NCI-H1092 (cell line): ENCODE data around the gene GALNT9.
"Not testable (repeated sequence)": the region's sequence is repeated elsewhere in the genome, so short reads cannot be mapped to it uniquely, and the experiment has no call there.

ENCODE experiments used
- DNase-seq: peaks from one replicate; lab custom pipeline; 2025; lab: John Stamatoyannopoulos, UW

The GALNT9 gene

DNA sequence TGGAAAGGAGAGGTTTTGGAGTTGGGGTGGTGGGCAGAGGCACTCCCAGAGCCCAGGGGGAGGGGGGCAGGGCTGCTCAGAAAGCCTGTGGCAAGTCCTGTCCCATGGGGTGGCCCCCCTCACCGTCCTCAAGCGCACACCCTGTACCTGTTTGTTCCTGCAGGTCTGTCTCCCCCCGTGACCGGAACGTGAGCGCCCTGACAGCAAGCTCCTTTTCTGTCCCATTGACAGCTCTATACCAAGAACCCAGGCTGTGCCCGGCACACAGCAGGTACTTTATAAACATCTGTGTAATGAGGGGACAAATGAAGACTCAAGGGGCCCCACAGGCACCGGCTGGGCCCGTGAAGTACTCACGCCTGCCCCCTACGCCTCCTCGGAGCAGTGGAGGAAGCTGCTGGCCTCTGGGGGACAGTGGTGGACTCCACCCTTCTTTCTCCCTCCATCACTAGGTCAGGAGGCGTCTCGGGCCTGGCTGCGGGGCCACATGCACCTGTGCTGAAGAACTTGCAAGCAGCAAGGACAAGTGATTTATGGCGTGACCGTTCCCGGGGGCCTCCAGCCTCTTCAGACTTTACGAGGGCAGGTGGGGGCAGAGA lies 65.8 kb downstream of the GALNT9 start:
- DNase-seq, result no peak

DNA sequence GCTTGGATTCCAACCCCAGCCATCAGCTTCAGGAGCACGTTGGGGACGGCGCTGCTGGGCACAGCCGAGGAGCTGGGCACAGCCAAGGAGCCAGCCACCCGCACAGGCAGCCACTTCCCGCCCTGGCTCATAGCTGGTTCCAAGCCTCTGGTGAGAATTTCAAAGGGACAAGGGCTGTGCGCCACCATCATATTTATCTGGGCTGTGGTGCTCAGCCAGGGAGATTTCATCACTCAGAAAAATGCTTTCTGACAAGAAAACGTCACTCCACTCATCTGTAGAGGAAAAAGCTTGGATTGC lies 66.4 kb downstream of the GALNT9 start:
- no peak for DNase-seq

DNA sequence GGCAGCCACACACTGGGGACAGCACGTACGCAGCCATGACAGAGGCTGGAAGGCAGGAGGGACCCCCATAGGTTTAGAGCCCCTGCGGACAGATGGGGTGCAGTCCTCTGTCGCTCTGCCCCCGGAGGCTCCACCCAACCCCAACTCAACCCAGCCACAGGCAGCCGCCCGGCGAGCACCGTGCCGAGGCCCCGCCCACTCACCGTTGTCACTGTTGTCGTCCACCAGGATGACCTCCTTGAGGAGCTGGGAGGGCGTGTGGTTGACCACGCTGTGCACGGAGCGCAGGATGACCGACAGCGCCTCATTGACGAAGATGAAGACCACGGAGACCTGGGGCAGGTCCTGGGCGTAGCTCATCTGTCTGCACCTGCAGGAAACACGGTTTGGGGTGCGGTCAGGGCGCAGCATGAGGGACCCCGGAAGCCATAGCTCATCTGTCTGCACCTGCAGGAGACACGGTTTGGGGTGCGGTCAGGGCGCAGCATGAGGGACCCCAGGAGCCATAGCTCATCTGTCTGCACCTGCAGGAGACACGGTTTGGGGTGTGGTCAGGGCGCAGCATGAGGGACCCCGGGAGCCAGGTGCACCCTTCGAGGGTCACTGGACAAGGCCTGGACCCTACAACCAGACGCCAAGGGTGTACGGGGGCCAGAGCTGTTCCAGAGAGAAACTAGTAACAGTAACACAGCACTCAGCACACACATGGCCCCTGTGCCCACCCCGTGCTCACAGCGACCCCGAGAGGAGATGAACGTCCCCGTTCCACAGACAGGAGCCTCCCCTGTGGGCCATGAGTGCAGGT lies 66.9 kb downstream of the GALNT9 start:
- no peak for DNase-seq

DNA sequence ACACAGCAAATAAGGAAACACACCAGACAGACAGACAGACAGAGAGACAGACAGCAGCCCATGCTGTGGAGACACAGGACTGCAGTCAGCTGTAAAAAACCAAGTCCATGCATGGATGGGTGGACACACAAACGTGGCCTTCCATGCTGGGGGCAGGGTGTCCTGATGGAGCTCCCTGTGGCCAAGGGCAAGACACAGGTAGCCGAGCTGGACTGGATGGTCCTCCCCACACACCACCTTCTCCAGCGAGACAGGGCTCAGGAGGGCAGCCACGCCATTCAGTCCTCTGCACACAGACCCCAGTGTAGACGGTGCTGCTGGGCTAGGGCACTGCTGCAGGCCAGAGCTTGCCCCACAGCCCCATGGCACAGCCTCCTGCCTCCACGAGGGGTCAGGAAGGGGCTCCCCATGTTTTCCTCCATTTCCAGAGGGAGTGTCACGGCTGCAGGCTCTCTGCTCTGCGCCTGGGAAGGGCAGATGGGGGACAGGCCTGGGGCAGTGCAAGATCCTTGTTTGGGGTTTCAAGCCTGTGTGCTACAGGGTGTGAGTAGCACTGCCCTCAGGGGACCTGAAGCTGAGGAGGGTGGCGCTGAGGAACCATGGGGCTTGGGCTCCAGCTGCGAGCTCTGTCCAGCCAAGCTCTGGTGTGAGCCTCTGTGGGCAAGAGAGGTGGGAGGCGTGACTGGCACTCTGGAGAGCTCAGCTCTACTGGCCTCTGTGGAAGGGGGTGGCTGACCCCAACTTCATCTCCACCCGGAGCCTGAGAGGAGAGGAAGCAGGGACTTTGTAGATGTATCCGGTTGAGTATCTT lies 67.9 kb downstream of the GALNT9 start:
- no peak for DNase-seq

DNA sequence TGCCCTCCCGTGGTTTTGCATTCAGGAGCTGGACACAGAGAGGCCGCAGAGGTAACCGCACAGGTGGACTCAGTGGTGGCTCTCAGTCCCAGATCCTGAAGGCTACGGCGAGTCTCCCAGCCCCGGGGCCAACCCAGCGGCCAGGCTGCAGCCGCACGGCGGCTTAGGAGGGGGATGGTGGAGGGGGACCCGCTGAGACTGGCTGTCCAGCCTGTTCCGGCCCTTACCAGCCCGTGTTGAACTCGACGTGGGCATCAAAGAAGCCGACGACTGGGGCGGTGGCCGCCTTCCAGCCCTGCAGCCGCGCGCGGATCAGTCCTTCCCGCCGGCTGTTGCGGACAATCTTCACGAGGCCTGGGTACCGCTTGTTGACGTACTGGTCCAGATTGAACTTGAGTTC lies 68.7 kb downstream of the GALNT9 start:
- DNase-seq, result no peak

DNA sequence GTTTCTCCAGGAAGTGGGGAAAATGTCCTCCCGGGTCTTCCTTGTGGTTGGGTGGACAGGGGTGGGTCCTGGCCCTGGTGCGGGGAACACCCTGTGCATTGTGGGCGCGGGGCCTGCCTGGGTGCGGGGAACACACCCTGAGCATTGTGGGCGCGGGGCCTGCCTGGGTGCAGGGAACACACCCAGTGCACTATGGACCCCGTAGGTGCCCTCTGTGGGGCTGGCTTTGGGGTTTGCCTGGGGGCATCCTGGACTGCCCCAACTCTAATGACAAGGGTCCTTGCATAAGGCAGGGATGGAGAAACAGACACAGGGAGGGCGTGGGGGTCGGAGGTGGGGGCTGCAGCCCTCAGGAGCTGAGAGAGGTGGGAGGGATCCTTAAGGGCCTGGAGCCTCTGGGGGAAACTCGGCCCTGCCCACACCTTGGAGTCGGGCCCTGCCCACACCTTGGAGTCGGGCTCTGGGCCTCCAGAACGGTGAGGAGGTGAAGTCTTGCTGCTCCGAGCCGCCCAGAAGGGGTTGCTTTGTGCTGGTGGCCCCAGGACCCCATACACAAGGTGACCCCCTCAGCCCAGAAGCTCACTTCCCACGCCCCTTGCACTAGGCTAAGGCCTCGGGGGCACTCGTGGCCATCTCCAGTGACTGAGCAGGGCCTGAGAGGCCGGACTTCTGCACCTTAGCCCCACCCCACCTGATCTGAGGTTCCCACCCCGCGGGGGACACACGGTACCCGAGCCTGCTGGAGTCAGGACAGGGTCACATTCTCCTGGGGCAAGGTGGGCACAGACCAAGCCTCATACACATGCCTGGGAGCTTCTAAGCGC lies 69.3 kb downstream of the GALNT9 start:
- no peak for DNase-seq

DNA sequence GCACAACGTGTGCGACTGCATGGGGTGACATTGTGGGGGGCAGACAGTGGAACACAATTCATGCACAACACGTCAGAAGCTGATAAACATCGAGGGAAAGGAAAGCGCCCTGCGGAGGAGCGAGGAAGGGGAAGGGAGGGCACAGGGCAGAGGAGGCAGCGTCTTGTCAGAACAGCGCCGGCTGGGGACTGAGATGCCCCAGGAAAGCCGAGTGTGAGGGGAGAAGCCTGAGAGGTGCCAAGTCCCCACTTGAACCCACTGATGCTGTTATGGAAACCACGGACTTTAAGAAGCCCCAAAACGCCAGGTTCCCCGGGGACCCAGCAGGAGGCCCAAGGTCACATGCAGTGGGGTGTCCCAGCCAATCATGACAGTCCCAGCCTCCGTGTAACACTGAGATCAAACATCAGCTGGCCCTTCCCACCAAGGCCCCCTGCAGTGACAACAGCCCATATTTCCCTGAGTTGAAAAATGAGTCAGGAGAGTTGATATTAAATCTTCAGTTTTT lies 70.0 kb downstream of the GALNT9 start:
- no peak for DNase-seq

DNA sequence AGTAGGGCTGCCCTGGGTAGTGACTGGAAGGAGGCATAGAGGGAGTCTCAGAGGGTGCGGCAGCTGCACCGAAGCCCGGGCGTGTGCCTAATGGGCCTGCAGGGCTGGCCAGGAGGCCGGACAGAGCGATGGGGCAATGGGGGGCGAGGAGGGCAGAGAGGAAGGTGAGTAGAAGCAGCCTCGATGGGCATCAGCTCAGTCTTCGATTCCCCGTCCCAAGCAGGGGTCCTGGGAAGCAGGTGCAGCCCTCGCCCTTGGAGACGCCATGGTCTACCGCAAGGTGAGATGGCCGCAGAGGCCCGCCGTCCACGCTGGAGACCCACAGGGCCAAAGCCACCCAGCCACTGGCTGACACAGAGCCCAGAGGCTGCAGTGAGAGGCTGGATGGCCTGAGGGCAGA lies 70.8 kb downstream of the GALNT9 start:
- no peak for DNase-seq

DNA sequence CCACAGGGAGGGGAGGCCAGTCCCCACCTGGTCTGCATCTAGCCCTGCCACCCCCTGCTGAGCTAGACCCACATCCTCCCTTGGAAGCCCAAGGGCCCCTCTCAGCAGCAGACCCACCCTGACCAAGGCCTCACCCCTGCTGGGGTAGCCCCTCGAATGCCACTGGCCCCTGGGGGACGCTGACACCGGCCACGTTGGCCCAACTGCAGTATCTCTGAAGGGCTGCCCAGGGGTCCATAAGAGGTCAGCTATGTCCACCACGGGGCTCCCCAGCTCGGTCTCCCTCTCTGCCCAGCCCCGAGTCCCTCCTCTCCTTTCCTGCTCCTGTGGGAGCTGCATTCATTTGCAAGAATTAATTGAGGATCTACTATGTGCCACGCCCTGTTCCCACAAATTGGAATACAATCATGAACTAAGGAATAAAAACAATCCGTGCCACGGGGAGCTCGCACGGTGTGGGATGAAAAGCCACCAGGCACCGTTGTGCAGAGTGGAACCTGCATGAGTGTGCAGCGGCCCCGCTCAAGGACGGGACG lies 71.4 kb downstream of the GALNT9 start:
- DNase-seq, result no peak

DNA sequence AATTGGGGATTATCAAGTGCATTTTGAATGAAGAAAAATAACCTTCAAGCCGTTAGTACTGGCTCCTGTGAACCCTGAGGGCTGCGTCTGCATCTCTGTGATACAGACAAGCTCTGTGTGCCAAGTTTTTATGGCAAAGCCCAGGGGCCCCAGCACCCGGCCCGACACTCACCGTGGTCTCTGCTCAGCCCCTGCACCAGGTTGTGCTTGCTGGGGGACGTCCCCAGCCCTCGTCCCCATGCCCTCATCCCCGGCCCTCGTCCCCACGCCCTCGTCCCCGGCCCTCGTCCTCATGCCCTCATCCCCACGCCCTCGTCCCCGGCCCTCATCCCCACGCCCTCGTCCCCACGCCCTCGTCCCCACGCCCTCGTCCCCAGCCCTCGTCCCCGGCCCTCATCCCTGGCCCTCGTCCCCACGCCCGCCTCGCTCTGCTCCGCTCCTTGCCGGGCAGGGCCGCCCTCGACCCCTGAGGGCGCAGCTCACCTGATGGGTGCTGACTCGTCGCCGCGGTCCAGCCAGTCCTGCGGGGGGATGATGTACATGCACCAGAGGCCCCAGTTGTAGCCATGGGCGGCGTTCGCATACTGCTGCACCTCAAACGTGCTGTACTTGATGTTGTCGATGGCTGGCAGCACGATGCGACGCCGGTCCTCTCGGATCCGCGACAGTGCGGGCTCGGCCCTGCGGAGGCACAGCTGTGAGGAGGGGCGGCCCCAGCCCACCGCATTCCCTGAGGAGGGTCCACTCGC lies 72.0 kb downstream of the GALNT9 start:
- DNase-seq, result no peak

DNA sequence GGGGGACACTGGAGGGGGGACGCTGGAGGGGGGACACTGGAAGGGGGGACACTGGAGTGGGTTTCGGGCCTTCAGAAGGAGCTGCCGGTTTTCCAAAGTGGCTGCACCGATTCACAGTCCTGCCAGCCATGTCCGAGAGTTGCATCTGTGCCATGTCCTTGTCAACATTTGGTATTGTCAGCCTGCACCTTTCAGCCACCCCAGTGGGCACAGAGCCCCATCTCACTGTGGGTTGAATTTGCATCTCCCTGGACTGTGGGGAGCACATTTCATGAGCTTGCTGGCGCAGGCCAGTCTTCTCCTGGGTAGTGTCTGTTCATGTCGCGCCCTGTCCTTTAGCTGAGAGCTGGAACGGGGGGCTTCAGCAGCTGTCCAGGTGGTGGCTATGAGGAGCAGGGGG lies 72.7 kb downstream of the GALNT9 start:
- DNase-seq, result no peak

DNA sequence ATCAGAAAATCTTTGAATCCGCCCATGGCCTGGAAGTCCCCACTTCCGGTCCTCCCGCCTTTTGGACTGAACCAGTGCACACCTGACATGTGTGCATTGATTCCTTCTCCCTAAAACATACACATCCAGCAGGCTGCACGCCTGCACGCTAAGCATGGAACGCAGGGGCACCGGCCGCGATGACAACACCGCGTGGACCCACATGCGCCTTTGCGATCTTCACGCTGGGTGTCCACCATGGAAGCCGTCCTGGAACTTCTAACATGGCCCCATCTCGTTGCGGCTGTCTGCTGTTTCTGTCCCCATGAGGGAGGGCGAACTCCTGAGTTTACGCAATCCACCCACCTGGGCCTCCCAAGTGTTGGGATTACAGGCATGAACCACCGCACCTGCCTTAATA lies 73.7 kb downstream of the GALNT9 start:
- no peak for DNase-seq

DNA sequence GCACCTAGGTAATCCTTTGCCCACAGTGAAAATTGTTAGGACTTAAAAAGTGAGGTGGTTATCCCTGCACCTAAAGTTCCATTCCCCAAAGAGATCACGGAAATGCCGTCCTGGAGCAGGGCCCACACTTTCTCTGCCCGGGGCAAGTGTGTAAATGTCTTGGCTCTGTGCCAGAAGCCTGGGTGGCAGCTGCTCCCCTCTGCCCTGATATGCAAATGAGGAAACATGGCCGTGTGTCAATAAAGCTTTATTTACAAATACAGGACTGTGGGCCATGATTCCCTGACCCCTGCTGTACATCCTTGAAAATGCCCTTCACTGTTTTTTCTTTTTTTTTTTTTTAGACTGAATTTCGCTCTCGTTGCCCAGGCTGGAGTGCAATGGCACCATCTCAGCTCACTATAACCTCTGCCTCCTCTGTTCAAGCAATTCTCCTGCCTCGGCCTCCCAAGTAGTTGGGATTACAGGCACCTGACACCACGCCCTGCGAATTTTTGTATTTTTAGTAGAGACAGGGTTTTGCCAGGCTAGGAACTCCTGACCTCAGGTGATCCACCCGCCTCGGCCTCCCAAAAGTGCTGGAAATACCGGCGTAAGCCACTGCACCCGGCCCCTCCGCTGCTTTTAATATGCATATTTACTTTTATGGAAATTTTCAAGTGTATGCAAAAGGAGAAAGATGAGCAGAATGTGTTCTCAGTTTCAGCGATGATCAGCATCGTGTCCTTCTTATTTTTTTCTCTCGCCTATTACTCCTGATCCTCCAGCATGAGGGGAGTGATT lies 75.5 kb downstream of the GALNT9 start:
- DNase-seq, result no peak

DNA sequence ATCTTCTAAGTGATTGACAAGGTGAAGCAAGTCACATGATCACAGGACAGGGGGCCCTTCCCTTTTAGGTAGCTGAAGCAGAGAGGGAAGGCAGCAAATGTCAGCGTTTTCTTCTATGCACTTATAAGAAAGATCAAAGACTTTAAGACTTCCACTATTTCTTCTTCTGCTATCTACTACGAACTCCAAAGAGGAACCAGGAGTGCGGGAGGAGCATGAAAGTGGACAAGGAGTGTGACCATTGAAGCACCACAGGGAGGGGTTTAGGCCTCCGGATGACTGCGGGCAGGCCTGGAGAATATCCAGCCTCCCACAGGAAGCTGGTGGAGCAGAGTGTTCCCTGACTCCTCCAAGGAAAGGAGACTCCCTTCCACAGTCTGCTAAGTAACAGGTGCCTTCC lies 76.4 kb downstream of the GALNT9 start:
- not testable (repeated sequence) for DNase-seq

DNA sequence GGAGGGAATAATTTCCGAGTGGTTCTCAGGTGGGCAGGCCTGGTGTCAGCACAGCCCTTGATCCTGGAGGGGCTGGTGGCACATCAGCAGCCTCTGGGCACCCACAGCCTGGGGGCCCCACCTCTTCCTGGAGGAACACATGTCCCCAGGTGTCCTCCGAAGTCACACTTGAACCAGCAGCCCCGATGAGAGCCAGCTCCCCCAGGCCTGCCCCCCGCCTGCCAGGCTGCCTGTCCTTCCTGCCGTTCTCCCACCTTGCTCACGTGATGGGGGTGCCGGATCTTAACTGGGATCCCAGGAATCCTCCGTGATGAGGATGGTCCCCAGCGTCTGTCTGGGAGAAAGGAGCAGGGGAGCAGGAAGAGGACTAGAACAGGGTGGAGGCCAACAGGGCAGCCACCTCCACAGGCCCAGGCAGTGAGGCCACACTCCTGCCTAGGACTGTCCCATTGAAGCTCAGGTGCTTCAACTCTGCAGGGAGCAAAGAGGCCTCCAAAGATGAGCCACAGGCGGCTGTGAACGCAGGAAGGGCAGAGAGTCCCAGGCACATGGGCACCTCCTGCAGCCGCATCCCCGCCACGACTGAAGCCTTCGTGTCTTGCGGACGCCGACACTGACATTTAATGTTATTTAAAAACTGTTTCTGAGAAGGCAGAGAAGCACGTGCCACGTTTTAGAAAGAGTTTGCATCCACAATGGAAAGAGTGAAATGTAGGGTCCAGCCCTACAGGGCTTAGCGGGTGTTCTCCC lies 77.5 kb downstream of the GALNT9 start:
- DNase-seq, result no peak

DNA sequence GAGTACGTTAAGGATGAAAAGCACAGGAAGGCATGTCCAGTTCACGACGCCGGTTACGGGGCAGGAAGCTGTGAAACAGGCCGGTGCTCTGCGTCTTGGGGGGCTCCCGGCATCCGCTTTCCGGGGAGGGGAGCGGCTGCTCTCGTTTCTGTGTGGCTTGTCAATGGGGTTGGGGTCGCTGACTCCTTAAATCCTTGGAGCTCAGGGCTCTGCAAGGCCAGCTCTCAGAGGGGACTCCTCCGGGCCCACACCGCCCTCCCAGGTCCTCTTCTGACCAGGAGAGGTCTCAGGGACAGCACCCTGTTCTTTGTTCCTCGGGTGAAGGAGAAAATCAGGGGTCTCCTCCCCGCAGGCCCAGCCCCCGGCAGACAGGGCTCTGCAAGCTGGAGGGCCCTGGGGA lies 78.1 kb downstream of the GALNT9 start:
- no peak for DNase-seq

DNA sequence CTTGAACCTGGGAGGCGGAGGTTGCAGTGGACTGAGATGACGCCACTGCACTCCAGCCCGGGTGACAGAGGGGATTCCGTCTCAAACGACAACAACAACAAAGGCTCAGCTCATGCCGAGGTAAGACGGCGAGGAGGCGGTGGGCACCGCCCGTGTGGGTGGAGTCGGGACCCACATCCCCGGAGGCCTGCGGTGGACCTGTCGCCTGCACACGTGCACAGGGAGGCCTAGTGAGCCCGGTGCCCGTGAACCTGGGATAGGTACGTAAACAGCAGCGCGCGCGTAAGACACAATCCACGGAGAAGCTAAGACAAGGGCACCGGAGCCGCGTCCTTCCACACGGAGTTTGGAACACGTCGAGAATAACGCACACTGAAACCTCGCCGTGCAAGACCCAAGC lies 78.7 kb downstream of the GALNT9 start:
- DNase-seq, result no peak

DNA sequence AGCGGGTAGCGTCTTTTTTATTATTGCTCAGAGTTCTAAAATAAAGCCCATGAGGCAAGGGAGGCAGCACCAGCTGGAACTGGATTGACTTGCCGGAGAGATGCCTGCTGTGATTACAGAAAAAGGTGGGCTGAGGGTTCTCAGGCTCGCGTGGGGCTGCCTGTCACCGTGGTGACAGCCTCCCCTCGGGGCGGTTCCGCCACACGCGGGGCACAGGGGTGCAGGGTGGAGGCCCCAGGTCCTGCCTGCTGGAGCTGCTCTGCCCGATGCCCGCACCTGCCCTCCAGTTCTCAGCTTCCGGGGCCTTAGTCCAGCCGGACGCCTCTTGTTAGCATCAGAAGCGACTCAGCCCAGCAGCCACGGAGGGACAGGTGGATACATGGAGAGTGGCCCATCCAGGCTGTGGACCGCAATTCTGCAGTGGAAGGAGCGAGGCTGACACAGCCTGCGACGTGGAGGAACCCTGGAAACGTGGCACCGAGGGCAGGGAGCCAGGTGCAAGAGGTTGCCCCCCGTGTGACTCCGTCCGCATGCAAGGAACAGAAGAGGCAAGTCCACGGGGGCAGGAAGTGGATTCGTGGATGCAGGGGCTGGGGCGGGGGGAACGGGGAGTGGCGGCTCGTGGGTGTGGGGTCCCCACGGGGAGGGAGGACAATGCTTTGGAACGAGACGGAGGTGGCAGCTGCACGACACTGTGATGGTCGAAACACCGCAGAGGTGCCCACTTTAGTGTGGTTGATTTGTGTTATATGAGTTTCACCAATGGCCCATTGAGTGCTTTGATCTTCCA lies 79.5 kb downstream of the GALNT9 start:
- DNase-seq, result no peak
